Femur (tissue), 1 donor: Measurements from ENCODE around the gene PRPH2.
"Not testable (repeated sequence)": the region's sequence is repeated elsewhere in the genome, so short reads cannot be mapped to it uniquely, and the experiment has no call there.

Experiments
- DNase-seq: peaks from one replicate; pipeline ENCODE4 v3.0.0-alpha.2; 2017

Gene PRPH2

GRCh38 chr6:42697268-42697655 is 25.1 kb downstream of the PRPH2 start:
- DNase-seq, result no peak

DNA sequence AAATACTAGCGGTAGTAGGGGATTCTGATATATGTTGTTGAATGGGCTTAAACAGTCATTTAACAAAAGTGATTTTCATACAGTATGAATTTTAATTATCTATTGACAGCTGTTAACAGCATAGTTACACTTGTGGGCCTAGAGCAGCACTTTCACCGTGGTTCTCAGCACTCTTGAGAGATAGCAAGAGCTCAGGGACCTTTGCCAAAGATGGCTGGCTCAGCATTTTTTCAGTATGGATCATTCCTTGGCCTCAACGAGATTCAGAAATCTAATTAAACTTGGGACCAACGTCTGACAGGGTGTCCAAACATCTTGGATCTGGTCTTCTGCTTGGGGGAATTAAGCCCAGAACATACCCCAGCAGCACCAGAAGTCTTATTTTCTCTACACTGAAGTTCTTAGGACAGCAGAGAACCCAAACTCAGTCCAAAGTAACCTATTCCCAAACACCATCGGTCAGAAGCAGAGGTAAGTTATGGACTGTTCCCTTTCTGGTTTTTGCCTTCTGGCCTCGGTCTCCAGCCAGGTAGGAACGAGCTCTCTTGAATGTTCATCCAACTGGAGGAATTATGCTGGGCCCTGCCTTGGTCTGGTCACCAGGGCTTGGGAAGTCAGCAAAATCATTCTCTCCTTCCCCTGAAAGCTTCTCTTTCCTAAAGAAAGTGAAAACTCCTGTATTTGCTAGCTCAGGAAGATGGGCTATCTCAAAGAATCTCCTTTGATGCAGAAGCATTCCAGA is 25.7 kb downstream of the PRPH2 start:
- DNase-seq, result no peak

DNA sequence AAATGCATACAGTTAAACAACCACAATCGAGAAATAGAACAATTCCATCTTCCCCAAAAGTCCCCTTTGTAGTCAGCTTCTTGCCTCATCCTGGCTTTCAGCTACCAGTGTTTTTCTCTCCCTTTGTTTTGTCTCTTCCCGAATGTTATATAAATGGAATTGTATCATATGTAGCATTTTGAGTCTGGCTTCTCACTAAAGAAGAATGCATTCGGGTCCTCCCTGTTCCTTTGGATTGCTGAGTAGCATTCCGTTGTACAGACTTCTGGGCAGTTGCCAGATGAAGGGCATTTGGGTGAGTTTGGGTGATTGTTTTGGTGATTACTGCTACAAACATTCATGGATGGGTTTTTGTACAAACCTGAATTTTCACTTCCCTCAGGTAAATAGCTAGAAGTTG is 27.8 kb downstream of the PRPH2 start:
- no peak for DNase-seq

GRCh38 chr6:42693725-42694323 is 28.6 kb downstream of the PRPH2 start:
- no peak for DNase-seq

DNA sequence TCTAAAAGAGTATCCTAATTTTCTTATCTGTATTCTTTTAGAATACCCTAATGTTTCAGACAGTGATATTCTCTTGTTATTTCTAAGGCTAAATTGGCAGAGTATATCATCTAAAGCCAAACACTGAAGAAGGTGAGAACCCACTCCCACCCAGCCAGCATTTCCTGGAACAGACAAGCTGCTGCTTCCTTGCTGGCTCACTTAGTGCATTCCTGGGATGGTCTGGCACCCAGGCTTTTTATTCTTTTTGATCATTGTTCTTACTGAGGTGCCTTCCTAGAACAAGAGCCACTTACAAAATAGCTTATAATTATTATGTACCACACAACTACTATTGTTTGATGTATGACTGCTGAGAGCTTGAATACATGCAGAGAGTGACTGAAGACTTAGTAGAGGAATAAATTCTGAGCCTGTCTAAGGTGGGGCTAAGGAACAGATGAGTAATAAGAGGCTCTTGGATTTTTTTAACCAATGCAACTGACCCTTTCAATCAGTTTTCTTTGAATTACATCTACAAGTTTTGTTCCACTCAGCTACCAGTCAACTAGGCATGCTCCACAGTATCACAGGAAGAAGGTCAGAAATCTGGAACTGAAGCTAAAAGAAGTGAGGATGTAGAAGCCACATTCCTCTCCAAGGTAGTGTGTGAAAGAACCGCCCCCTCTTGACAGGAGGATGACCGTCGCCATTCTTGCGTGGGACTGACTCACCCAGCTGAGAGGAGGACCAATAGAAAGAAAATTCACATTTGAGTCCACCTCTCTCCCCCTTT is 30.1 kb downstream of the PRPH2 start:
- DNase-seq, result no peak

DNA sequence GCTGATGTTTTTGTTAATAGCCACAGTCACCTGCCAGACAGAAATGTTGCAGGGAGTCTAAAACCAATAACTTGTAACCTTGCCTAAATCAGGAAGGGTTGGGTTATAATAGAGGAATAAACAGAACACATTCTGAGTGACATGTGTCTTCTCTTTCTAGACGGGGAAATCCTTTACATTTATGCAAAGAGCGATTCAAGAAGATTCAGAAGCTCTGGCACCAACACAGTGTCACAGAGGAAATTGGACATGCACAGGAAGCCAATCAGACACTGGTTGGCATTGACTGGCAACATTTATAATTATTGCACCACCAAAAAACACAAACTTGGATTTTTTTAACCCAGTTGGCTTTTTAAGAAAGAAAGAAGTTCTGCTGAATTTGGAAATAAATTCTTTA is 31.5 kb downstream of the PRPH2 start:
- DNase-seq, result no peak

GRCh38 chr6:42690151-42690702 is 32.2 kb downstream of the PRPH2 start:
- DNase-seq, result no peak

GRCh38 chr6:42689371-42689770 is 33.0 kb downstream of the PRPH2 start:
- no peak for DNase-seq

- DNase-seq, result no peak
These were observed 34.1 kb downstream of the PRPH2 start for GRCh38 chr6:42688281-42688680.

- DNase-seq, result no peak
These were observed 43.0 kb downstream of the PRPH2 start for GRCh38 chr6:42679358-42679757.

DNA sequence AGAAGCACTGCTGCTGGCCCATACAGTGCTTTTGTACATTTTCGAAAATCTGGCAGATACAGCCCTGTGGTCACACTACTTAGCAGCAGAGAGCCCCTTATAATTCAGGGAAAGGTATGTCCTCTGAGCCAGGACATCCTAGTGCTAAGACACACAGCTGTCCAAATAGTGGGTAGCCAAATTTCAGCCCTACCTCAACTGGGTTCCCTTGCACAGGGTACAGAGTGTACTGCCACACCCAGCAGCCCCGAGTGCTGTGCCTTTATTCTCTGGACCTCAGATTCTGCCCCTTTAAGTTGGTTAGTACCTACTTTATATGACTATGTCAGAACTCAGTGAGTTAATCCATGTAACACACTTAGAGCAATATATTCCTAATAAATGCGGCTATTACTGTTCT is 47.6 kb downstream of the PRPH2 start:
- DNase-seq, result no peak

GRCh38 chr6:42674368-42674767 is 48.0 kb downstream of the PRPH2 start:
- not testable (repeated sequence) for DNase-seq

DNA sequence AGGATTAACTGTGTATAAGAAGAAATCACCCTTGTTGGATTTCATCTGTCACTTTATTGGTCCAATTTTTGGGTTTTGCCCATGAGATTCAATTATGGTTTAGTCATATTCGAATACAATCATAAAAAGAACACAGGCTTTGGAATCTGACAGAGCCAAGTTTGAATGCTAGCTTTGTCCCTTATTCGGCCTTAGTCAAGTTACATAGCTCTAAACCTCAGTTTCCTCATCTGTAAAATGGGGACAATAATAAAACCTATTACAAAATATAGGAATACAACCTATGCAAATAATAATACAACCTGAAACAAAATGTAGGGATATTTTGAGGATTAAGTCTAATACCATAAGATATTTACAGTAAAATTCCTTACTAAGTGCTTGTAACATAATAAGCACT is 57.7 kb downstream of the PRPH2 start:
- DNase-seq, result no peak

DNA sequence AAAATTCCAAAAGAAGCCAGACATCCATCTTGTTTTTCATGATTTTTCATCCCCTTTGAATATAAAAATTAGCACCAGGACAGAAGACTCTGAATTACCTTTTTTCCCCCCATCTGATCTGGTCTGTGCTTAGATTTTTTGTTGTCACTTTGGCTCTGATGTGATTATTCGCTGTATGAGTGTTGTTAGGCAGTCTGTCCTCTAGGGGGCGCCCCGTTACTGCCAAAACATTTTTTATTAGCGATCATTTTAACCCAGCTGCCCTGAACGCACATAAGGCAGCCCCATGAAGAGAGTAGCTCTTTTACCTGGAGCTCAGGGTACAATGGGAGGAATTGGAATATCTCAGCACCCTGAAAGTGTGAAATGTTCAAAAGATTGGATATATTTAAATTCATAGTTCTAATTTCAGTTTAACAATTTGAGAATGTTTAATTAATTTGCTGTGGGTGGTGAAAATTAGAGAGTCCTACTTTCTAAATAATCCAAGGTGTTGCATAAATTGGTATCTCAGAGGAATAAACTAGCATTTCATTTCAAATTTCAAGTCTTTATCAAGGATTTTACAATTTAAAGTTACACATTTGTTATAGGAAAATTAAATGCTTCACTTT is 60.8 kb downstream of the PRPH2 start:
- DNase-seq, result peak; percentile 89

GRCh38 chr6:42659806-42660205 is 62.6 kb downstream of the PRPH2 start:
- no peak for DNase-seq

- DNase-seq, result no peak
These were observed 68.5 kb downstream of the PRPH2 start for GRCh38 chr6:42653851-42654250.

DNA sequence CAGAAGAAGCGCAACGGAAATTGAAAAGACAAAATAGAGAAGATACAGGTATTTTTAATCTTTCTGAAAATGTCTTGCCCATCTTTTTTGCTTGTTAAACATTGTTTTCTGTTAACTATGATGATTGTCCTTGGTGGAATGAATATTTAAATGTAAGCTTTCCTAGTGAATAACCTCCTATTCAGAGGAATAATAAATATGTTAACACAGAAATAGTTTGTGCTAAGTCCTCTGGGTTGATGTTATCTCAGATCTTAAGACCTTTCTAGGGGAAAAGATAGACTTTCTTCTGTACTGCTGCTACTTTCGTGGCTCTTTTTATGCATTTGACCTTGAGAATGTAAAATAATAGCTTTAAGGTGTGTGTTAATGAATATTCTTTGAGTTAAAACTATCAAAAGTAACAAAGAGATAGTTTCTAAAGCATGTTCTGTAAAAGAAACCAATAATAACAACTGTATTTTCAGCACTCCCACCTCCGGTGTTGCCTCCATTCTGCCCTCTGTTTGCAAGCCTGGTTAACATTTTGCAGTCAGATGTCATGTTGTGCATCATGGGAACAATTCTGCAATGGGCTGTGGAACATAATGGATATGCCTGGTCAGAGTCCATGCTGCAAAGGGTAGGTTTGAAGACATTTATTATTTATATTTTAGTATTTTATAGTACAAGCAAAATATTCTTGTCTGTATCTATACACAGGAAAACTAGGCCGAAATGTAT is 70.2 kb downstream of the PRPH2 start:
- DNase-seq, result no peak
